Upper lobe of left lung (tissue), 4 donors: ENCODE measurements around the gene CENPP.

ENCODE experiments used
- CTCF ChIP-seq, 6 experiments: fragments of 450-650 bp in 4 of 6; fragments of 200-600 bp in 2 of 6; sonication (generic) in 2 of 6; IDR thresholded peaks; one replicate each; pipeline ENCODE4 v1.5.1; 2016 to 2019; ENCODE audit warnings: antibody characterized with exemption in 6 of 6
- POLR2A ChIP-seq, 4 donors: fragments of 450-650 bp; IDR thresholded peaks; one replicate each; pipeline ENCODE4 v1.5.1; 2016 to 2017; ENCODE audit warnings: antibody characterized with exemption in 4 of 4, mild to moderate bottlenecking in 2 of 4

- TF ChIP-seq CTCF (IDR thresholded peaks at IDR 0.05), result no peak
- TF ChIP-seq POLR2A (IDR thresholded peaks at IDR 0.05), result no peak
Measured at GRCh38 chr9:92654481-92655301, 328.9 kb downstream of the CENPP start.
